Gastroesophageal sphincter (tissue), 4 donors: ENCODE measurements around the gene DSE. TPM values are rescaled to one million over a fixed set of nuclear protein-coding genes. Genes with fewer than 3 reads are reported as not detected.
"Not testable (repeated sequence)": the region's sequence is repeated elsewhere in the genome, so short reads cannot be mapped to it uniquely, and the experiment has no call there.

Experiments
- ATAC-seq: fragments of 150-250 bp; one replicate; pipeline ENCODE4 v1.9.1; 2016; ENCODE audit warnings: mild to moderate bottlenecking, moderate library complexity
- H3K27ac ChIP-seq, 4 donors: fragments of 200-600 bp; sonication (generic) in 3 of 4; 1 replicate in 3 of 4; 2 replicates in 1 of 4; pipeline ENCODE4 v1.5.1; 2016 to 2019
- H3K27me3 ChIP-seq: fragments of 200-600 bp; sonication (generic); one replicate; pipeline ENCODE4 v1.5.1; 2019
- H3K36me3 ChIP-seq, 2 donors: fragments of 200-600 bp; sonication (generic); one replicate each; pipeline ENCODE4 v1.5.1; 2019; ENCODE audit warnings: control low read depth in 1 of 2
- H3K4me1 ChIP-seq, 3 donors: fragments of 200-600 bp; sonication (generic); 1 replicate in 2 of 3; 2 replicates in 1 of 3; pipeline ENCODE4 v1.5.1; 2016 to 2019; ENCODE audit warnings: control low read depth in 2 of 3
- H3K4me3 ChIP-seq, 2 donors: fragments of 200-600 bp; sonication (generic); one replicate each; pipeline ENCODE4 v1.5.1; 2019; ENCODE audit warnings: mild to moderate bottlenecking in 1 of 2, moderate library complexity in 1 of 2
- H3K9me3 ChIP-seq, 3 donors: fragments of 200-600 bp; sonication (generic); one replicate each; pipeline ENCODE4 v1.5.1; 2017 to 2019; ENCODE audit warnings: control low read depth in 2 of 3
- CTCF ChIP-seq, 4 experiments: fragments of 200-600 bp in 2 of 4; fragments of 450-650 bp in 2 of 4; sonication (generic) in 1 of 4; IDR thresholded peaks; one replicate each; pipeline ENCODE4 v1.5.1; 2017 to 2019; ENCODE audit warnings: antibody characterized with exemption in 4 of 4, mild to moderate bottlenecking in 2 of 4, moderate library complexity in 2 of 4
- EP300 ChIP-seq: sonication (generic); formaldehyde crosslinking; IDR thresholded peaks from one replicate; pipeline ENCODE4 v1.6.1; 2017; ENCODE audit warnings: antibody characterized with exemption, mild to moderate bottlenecking
- POLR2A ChIP-seq, 2 donors: fragments of 450-650 bp; IDR thresholded peaks; one replicate each; pipeline ENCODE4 v1.6.1; 2017; ENCODE audit warnings: antibody characterized with exemption in 2 of 2, mild to moderate bottlenecking in 2 of 2, moderate library complexity in 1 of 2
- POLR2AphosphoS5 ChIP-seq: sonication (generic); formaldehyde crosslinking; IDR thresholded peaks from one replicate; pipeline ENCODE4 v1.6.1; 2017; ENCODE audit warnings: antibody characterized with exemption
- WGBS, 2 donors: methylation state at CpG; one replicate each; pipeline ENCODE4 v1.1.5; 2018; ENCODE audit warnings: low coverage in 1 of 2; 5-methylcytosine and 5-hydroxymethylcytosine counted together
- total RNA-seq, 4 donors: library from RNA; depleted of rRNA; stranded (reverse); fragments of >200 nt; gene quantifications; one replicate each; pipeline ENCODE4 v1.1.0, GENCODE V29; 2016

DSE gene
- total RNA-seq, 4 donors from 2014 or later = 26.3 to 45.4 (median 36.3) TPM

- no peaks in the 10 kb centered on the region for H3K27me3 ChIP-seq
- no peak overlapping the region for H3K4me3 ChIP-seq
- no peaks in the 10 kb centered on the region for H3K36me3 ChIP-seq
- ATAC-seq = no peak
- H3K4me1 ChIP-seq = peaks cover 4 to 31% (median 12%) of the 10 kb centered on the region in 3 donors
- TF ChIP-seq CTCF (IDR thresholded peaks at IDR 0.05) (no peak), POLR2AphosphoS5 (no peak), EP300 (no peak), POLR2A (IDR thresholded peaks at IDR 0.05) (no peak)
- 68 to 83% methylated on average over 6 of the region's 6 CpGs for WGBS, 2 donors
- no peaks in the 10 kb centered on the region for H3K9me3 ChIP-seq
- H3K27ac ChIP-seq = peak overlapping the region in 2 of 4 donors; percentile 12 to 22
These were observed 42.8 kb upstream of the DSE start for GRCh38 chr6:116327803-116328527.

- no peaks in the 10 kb centered on the region for H3K27me3 ChIP-seq
- no peaks in the 10 kb centered on the region for H3K9me3 ChIP-seq
- 42 to 83% methylated on average over 1 of the region's 1 CpG for WGBS, 2 donors
- H3K4me1 ChIP-seq = peaks cover 4 to 31% (median 12%) of the 10 kb centered on the region in 3 donors
- H3K27ac ChIP-seq = peak overlapping the region in 2 of 4 donors; percentile 12 to 22
- no peak for ATAC-seq
- no peaks in the 10 kb centered on the region for H3K36me3 ChIP-seq
- no peak overlapping the region for H3K4me3 ChIP-seq
- TF ChIP-seq CTCF (IDR thresholded peaks at IDR 0.05) = no peak
- TF ChIP-seq EP300 = no peak
- no peak for TF ChIP-seq POLR2AphosphoS5
- TF ChIP-seq POLR2A (IDR thresholded peaks at IDR 0.05) = no peak
These were observed 42.2 kb upstream of the DSE start for GRCh38 chr6:116328528-116328903.

- Histone ChIP-seq H3K9me3 (no peaks in the 10 kb centered on the region), H3K4me1 (peaks cover 4 to 31% (median 12%) of the 10 kb centered on the region in 3 donors), H3K4me3 (no peak overlapping the region), H3K27me3 (no peaks in the 10 kb centered on the region), H3K27ac (peak overlapping the region in 1 of 4 donors; percentile 22), H3K36me3 (no peaks in the 10 kb centered on the region)
- no peak for ATAC-seq
- TF ChIP-seq EP300 (no peak), POLR2AphosphoS5 (no peak), CTCF (IDR thresholded peaks at IDR 0.05) (no peak), POLR2A (IDR thresholded peaks at IDR 0.05) (no peak)
These were observed 41.6 kb upstream of the DSE start for GRCh38 chr6:116329156-116329555.

- Histone ChIP-seq H3K4me1 (peaks cover 4 to 31% (median 12%) of the 10 kb centered on the region in 3 donors), H3K27me3 (no peaks in the 10 kb centered on the region), H3K9me3 (no peaks in the 10 kb centered on the region), H3K36me3 (no peaks in the 10 kb centered on the region), H3K27ac (no peak overlapping the region), H3K4me3 (no peak overlapping the region)
- 96 to 100% methylated on average over 1 of the region's 1 CpG for WGBS, 2 donors
- TF ChIP-seq POLR2A (IDR thresholded peaks at IDR 0.05) (no peak), POLR2AphosphoS5 (no peak), CTCF (IDR thresholded peaks at IDR 0.05) (no peak), EP300 (no peak)
- no peak for ATAC-seq
These were observed 40.2 kb upstream of the DSE start for GRCh38 chr6:116330511-116330910.

- H3K4me1 ChIP-seq = peaks cover 2 to 20% (median 7%) of the 10 kb centered on the region in 3 donors
- H3K9me3 ChIP-seq = no peaks in the 10 kb centered on the region
- H3K4me3 ChIP-seq = no peak overlapping the region
- no peaks in the 10 kb centered on the region for H3K36me3 ChIP-seq
- no peaks in the 10 kb centered on the region for H3K27me3 ChIP-seq
- no peak for ATAC-seq
- no peak overlapping the region for H3K27ac ChIP-seq
- no peak for TF ChIP-seq EP300
- no peak for TF ChIP-seq CTCF (IDR thresholded peaks at IDR 0.05)
- no peak for TF ChIP-seq POLR2A (IDR thresholded peaks at IDR 0.05)
- no peak for TF ChIP-seq POLR2AphosphoS5
These were observed 38.7 kb upstream of the DSE start for GRCh38 chr6:116332096-116332495.

GRCh38 chr6:116334638-116335409 lies 35.9 kb upstream of the DSE start:
- H3K36me3 ChIP-seq, H3K4me3 ChIP-seq, H3K9me3 ChIP-seq, H3K27ac ChIP-seq, H3K4me1 ChIP-seq, ATAC-seq, H3K27me3 ChIP-seq: not testable (repeated sequence)
